Transverse colon (tissue), 4 donors: ENCODE data around the gene MAOB. TPM values are rescaled to one million over a fixed set of nuclear protein-coding genes. Genes with fewer than 3 reads are reported as not detected.

ENCODE experiments used
- DNase-seq: peaks from one replicate; pipeline ENCODE4 v3.0.0-alpha.2; 2019
- H3K27ac ChIP-seq, 4 donors: fragments of 200-600 bp; sonication (generic); 2 replicates each; pipeline ENCODE4 v1.5.1; 2016 to 2018; ENCODE audit warnings: inconsistent platforms in 4 of 4
- H3K27me3 ChIP-seq: fragments of 200-600 bp; sonication (generic); 2 replicates; pipeline ENCODE4 v1.5.1; 2017; ENCODE audit warnings: inconsistent platforms
- H3K36me3 ChIP-seq, 4 donors: fragments of 200-600 bp; sonication (generic); 2 replicates each; pipeline ENCODE4 v1.5.1; 2017 to 2019; ENCODE audit warnings: inconsistent platforms in 4 of 4
- H3K4me1 ChIP-seq, 4 donors: fragments of 200-600 bp; sonication (generic); 2 replicates each; pipeline ENCODE4 v1.5.1; 2017 to 2020; ENCODE audit warnings: inconsistent platforms in 4 of 4
- H3K4me3 ChIP-seq, 4 donors: fragments of 200-600 bp; sonication (generic); 1 replicate in 1 of 4; 2 replicates in 3 of 4; pipeline versions ENCODE4 v1.5.1 to v1.6.1; 2017 to 2019; ENCODE audit warnings: inconsistent platforms in 4 of 4
- H3K9me3 ChIP-seq, 2 donors: fragments of 200-600 bp; sonication (generic); 2 replicates each; pipeline ENCODE4 v1.5.1; 2017 to 2019; ENCODE audit warnings: inconsistent platforms in 2 of 2
- EP300 ChIP-seq: sonication (generic); formaldehyde crosslinking; IDR thresholded peaks from one replicate; pipeline ENCODE4 v1.6.1; 2017; ENCODE audit warnings: antibody characterized with exemption, low read depth
- POLR2A ChIP-seq: fragments of 450-650 bp; IDR thresholded peaks from one replicate; pipeline ENCODE4 v1.6.1; 2016; ENCODE audit warnings: antibody characterized with exemption, mild to moderate bottlenecking, moderate library complexity
- POLR2AphosphoS5 ChIP-seq, 3 donors: sonication (generic); formaldehyde crosslinking; IDR thresholded peaks; one replicate each; pipeline ENCODE4 v1.6.1; 2016; ENCODE audit warnings: antibody characterized with exemption in 3 of 3
- WGBS, 2 donors: methylation state at CpG; one replicate each; pipeline ENCODE4 v1.1.5; 2018; ENCODE audit warnings: low coverage in 1 of 2; 5-methylcytosine and 5-hydroxymethylcytosine counted together
- in situ Hi-C, 4 donors: fragments of 200-750 bp; cut with MboI; loops; one replicate each; pipeline versions ENCODE4 v1.15.0 to v1.15.1; 2017; ENCODE audit warnings: low sequenced_read_pairs in 3 of 4, low pct_ligation_motif_present in 1 of 4, low pct_unique_long_range_greater_than_20kb in 1 of 4
- intact Hi-C: fragments of 100-400 bp; cut with DNase I; formaldehyde crosslinking; loops from one replicate; pipeline ENCODE4 v1.15.1; 2023; ENCODE audit warnings: low total_unique reads
- total RNA-seq, 4 donors: library from RNA; depleted of rRNA; stranded (reverse); fragments of >200 nt; gene quantifications; one replicate each; pipeline ENCODE4 v1.1.0, GENCODE V29; 2016
- TF ChIP-seq, protein P1 (sequence below), 5 experiments: fragments of 200-600 bp in 3 of 5; fragments of 450-650 bp in 2 of 5; sonication (generic) in 3 of 5; IDR thresholded peaks; 1 replicate in 2 of 5; 2 replicates in 3 of 5; pipeline ENCODE4 v1.5.1; 2016 to 2017; ENCODE audit warnings: antibody characterized with exemption in 5 of 5, inconsistent platforms in 3 of 5, mild to moderate bottlenecking in 2 of 5, moderate library complexity in 1 of 5

MAOB gene
- total RNA-seq, 4 donors from 2014 or later = 2.4 to 44.9 (median 11.2) TPM

- H3K27ac ChIP-seq = peak overlapping the region in 2 of 4 donors; percentile 8 to 18
- 21% methylated on average over 1 of the region's 1 CpG; no CpG with 5 or more reads in 1 of the 2 donors for WGBS, 2 donors
Observed at GRCh38 chrX:43734444-43734843, 147.8 kb downstream of the MAOB start.

DNA sequence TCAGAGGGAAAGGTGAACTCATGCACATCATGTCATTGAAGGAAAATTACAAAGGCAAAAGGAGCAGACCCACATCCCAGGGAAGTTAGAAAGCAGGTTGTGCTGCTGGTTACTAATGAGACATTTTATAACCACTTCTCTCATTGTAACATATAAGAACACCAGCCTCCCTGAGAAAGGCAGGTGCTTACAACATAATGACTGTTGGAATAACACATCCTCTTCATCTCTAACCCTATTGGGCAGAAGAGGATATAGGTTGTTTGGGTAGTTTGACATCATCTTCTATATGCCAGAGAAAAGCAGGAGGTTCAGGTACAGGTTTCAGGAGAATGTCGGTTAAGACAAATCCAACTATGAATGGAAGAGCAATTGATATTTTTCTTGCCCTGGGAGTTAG, 148.6 kb downstream of the MAOB start:
- no peaks in the 10 kb centered on the region for H3K9me3 ChIP-seq
- TF ChIP-seq EP300 (no peak), POLR2A (no peak), POLR2AphosphoS5 (IDR thresholded peaks at IDR 0.05) (no peak)
- TF ChIP-seq, protein P1, sequence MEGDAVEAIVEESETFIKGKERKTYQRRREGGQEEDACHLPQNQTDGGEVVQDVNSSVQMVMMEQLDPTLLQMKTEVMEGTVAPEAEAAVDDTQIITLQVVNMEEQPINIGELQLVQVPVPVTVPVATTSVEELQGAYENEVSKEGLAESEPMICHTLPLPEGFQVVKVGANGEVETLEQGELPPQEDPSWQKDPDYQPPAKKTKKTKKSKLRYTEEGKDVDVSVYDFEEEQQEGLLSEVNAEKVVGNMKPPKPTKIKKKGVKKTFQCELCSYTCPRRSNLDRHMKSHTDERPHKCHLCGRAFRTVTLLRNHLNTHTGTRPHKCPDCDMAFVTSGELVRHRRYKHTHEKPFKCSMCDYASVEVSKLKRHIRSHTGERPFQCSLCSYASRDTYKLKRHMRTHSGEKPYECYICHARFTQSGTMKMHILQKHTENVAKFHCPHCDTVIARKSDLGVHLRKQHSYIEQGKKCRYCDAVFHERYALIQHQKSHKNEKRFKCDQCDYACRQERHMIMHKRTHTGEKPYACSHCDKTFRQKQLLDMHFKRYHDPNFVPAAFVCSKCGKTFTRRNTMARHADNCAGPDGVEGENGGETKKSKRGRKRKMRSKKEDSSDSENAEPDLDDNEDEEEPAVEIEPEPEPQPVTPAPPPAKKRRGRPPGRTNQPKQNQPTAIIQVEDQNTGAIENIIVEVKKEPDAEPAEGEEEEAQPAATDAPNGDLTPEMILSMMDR (IDR thresholded peaks at IDR 0.05) = no peak
- peaks cover 0 to 3% (median 0%) of the 10 kb centered on the region in 4 donors for H3K4me1 ChIP-seq
- H3K27me3 ChIP-seq = no peaks in the 10 kb centered on the region
- in situ Hi-C loops (no loop called here), intact Hi-C loops (no loop called here)
- H3K36me3 ChIP-seq = no peaks in the 10 kb centered on the region
- H3K27ac ChIP-seq = peak overlapping the region in 2 of 4 donors; percentile 16 to 18
- WGBS, 2 donors = 57 to 75% methylated on average over 1 of the region's 1 CpG
- DNase-seq = no peak
- no peak overlapping the region for H3K4me3 ChIP-seq

More at GRCh38 chrX:43734444-43734843, 147.8 kb downstream of the MAOB start:
- Histone ChIP-seq H3K36me3 (no peaks in the 10 kb centered on the region), H3K9me3 (no peaks in the 10 kb centered on the region), H3K4me3 (no peak overlapping the region), H3K27me3 (no peaks in the 10 kb centered on the region), H3K4me1 (peaks cover 0 to 3% (median 0%) of the 10 kb centered on the region in 4 donors)
- intact Hi-C loops (no loop called here), in situ Hi-C loops (no loop called here)
- TF ChIP-seq POLR2A (no peak), POLR2AphosphoS5 (IDR thresholded peaks at IDR 0.05) (no peak), EP300 (no peak)
- TF ChIP-seq, protein P1 (IDR thresholded peaks at IDR 0.05) = no peak
- peak; percentile 20 for DNase-seq

- Histone ChIP-seq H3K4me1 (peaks cover 0 to 3% (median 1%) of the 10 kb centered on the region in 4 donors), H3K27me3 (no peaks in the 10 kb centered on the region), H3K36me3 (no peaks in the 10 kb centered on the region), H3K27ac (no peak overlapping the region), H3K9me3 (no peaks in the 10 kb centered on the region), H3K4me3 (no peak overlapping the region)
- in situ Hi-C loops (no loop called here), intact Hi-C loops (no loop called here)
- DNase-seq = no peak
- TF ChIP-seq, protein P1 (IDR thresholded peaks at IDR 0.05) = no peak
- TF ChIP-seq EP300 = no peak
- TF ChIP-seq POLR2AphosphoS5 (IDR thresholded peaks at IDR 0.05) = no peak
- TF ChIP-seq POLR2A = no peak
- 84 to 92% methylated on average over 6 to 7 of the region's 7 CpGs for WGBS, 2 donors
Observed at GRCh38 chrX:43731086-43731485, 151.2 kb downstream of the MAOB start.

DNA sequence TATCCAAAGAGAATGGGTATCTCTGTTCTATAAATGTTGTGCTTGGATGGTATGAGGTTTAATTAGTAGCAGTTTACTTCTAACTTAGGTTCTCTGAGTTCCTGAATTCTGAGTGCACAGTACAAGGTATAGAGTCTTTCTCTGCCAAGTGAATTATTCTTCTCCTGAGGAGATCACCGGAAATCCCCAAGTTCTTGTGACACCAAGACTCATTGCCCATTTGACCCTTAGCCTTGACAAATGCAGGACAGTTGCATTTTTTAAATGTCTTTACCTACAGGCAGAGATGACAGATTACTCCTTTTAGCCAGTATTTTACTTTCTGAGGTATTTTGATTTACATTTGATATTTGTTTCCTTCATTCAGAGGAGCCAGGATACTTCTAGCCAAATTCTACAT, 153.3 kb downstream of the MAOB start:
- H3K27me3 ChIP-seq = no peaks in the 10 kb centered on the region
- intact Hi-C loops = no loop called here
- WGBS, 2 donors = 93% methylated on average over 1 of the region's 1 CpG; no CpG with 5 or more reads in 1 of the 2 donors

More for the DNA sequence above, 153.3 kb downstream of the MAOB start:
- Histone ChIP-seq H3K27ac (no peak overlapping the region), H3K36me3 (no peaks in the 10 kb centered on the region), H3K4me3 (no peak overlapping the region), H3K9me3 (no peaks in the 10 kb centered on the region), H3K4me1 (peaks cover 0 to 3% (median 0%) of the 10 kb centered on the region in 4 donors)
- no peak for DNase-seq
- TF ChIP-seq POLR2AphosphoS5 (IDR thresholded peaks at IDR 0.05) (no peak), POLR2A (no peak), EP300 (no peak)
- TF ChIP-seq, protein P1 (IDR thresholded peaks at IDR 0.05) = no peak
- in situ Hi-C loops = no loop called here
